DND-41 (cell line): Measurements from ENCODE around the gene ACIN1.
A peak's percentile ranks its signal among the peaks of the same experiment; 100 is the strongest.

ENCODE experiments used
- ATAC-seq: fragments of 200-7000 bp; cut with Tn5 transposase; 3 replicates; pipeline ENCODE4 v1.9.1; 2021; ENCODE audit warnings: low read depth; ENCODE audit not compliant: insufficient read depth
- DNase-seq: peaks from one replicate; pipeline ENCODE4 v3.0.0-alpha.2; 2020
- H2AFZ ChIP-seq: 2 replicates; pipeline ENCODE4 v1.6.0; 2012; ENCODE audit warnings: low read depth, low read length
- H3K27ac ChIP-seq: 2 replicates; pipeline ENCODE4 v1.5.1; 2012; ENCODE audit warnings: low read length, inconsistent platforms
- H3K27me3 ChIP-seq: fragments of 200-600 bp; sonication (generic); 2 replicates; pipeline ENCODE4 v1.6.0; 2012; ENCODE audit warnings: low read length, mild to moderate bottlenecking, inconsistent platforms; ENCODE audit not compliant: insufficient read depth, poor library complexity
- H3K36me3 ChIP-seq: 2 replicates; pipeline ENCODE4 v1.5.1; 2012; ENCODE audit warnings: low read length, inconsistent platforms; ENCODE audit not compliant: insufficient read depth
- H3K4me1 ChIP-seq: 2 replicates; pipeline ENCODE4 v1.5.1; 2012; ENCODE audit warnings: mild to moderate bottlenecking, low read length; ENCODE audit not compliant: insufficient read depth
- H3K4me2 ChIP-seq: 2 replicates; pipeline ENCODE4 v1.6.0; 2012; ENCODE audit warnings: mild to moderate bottlenecking, moderate library complexity, low read length, inconsistent platforms; ENCODE audit not compliant: insufficient read depth
- H3K4me3 ChIP-seq, 2 experiments: fragments of 200-600 bp in 1 of 2; shearing (Covaris generic) in 1 of 2; 2 replicates each; pipeline ENCODE4 v1.5.1; 2012 to 2016; ENCODE audit warnings: inconsistent platforms in 2 of 2, low read length in 2 of 2, mild to moderate bottlenecking in 2 of 2, low read depth in 1 of 2, moderate library complexity in 1 of 2
- H3K79me2 ChIP-seq: 2 replicates; pipeline ENCODE4 v1.6.0; 2012; ENCODE audit warnings: low read length, inconsistent platforms; ENCODE audit not compliant: insufficient read depth
- H3K9ac ChIP-seq: 2 replicates; pipeline ENCODE4 v1.6.0; 2012; ENCODE audit warnings: low read depth, mild to moderate bottlenecking, inconsistent platforms, low read length, moderate library complexity
- H3K9me3 ChIP-seq: 2 replicates; pipeline ENCODE4 v1.5.1; 2012; ENCODE audit warnings: low read length, moderate library complexity, mild to moderate bottlenecking, inconsistent platforms; ENCODE audit not compliant: insufficient read depth, severe bottlenecking
- H4K20me1 ChIP-seq: 2 replicates; pipeline ENCODE4 v1.6.0; 2012; ENCODE audit warnings: low read length; ENCODE audit not compliant: insufficient read depth
- EZH2 ChIP-seq: IDR thresholded peaks from 3 replicates; pipeline ENCODE4 v1.6.1; 2012; ENCODE audit warnings: borderline replicate concordance, low read depth, mild to moderate bottlenecking, moderate library complexity, low read length, inconsistent platforms; ENCODE audit not compliant: severe bottlenecking
- TF ChIP-seq, protein P1 (sequence below): IDR thresholded peaks from 2 replicates; pipeline ENCODE4 v1.5.1; 2012; ENCODE audit warnings: borderline replicate concordance, low read length, moderate library complexity, mild to moderate bottlenecking; ENCODE audit not compliant: poor library complexity, severe bottlenecking; ENCODE audit errors: extremely low read depth

ACIN1 gene

DNA sequence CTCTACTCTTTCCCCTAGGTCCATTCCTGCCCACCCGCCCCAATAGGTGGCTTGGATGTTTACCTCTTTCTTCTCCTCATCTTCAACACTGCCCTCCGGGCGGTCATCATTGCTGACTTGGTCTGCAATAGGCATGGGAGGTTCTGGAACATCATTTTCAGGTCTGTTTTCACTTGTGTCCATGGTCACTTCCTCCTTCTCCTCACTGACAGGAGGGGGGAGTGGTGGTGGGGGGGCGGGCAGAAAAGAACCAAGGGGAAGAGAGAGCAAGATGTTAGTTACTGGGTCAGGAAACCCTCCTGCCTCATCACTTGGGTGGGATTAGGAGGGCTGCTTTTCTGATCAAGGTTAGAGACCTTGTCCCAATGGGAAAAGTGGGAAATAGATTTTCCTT is 25.5 kb downstream of the ACIN1 start:
- H3K36me3 ChIP-seq, result peaks cover 67% of the 10 kb centered on the region
- 0 out of 2 replicates have a peak overlapping the region, but pooled peaks have one; percentile 11 for H3K27ac ChIP-seq
- no peaks in the 10 kb centered on the region for H3K9me3 ChIP-seq
- no peak for TF ChIP-seq EZH2
- TF ChIP-seq, protein P1, sequence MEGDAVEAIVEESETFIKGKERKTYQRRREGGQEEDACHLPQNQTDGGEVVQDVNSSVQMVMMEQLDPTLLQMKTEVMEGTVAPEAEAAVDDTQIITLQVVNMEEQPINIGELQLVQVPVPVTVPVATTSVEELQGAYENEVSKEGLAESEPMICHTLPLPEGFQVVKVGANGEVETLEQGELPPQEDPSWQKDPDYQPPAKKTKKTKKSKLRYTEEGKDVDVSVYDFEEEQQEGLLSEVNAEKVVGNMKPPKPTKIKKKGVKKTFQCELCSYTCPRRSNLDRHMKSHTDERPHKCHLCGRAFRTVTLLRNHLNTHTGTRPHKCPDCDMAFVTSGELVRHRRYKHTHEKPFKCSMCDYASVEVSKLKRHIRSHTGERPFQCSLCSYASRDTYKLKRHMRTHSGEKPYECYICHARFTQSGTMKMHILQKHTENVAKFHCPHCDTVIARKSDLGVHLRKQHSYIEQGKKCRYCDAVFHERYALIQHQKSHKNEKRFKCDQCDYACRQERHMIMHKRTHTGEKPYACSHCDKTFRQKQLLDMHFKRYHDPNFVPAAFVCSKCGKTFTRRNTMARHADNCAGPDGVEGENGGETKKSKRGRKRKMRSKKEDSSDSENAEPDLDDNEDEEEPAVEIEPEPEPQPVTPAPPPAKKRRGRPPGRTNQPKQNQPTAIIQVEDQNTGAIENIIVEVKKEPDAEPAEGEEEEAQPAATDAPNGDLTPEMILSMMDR, result no peak
- H3K27me3 ChIP-seq, result no peaks in the 10 kb centered on the region
- H3K4me2 ChIP-seq, result peak overlapping the region; percentile 92; the same call in 1 of the 2 replicates
- H3K9ac ChIP-seq, result no peak overlapping the region
- H4K20me1 ChIP-seq, result peaks cover 39% of the 10 kb centered on the region
- no peak overlapping the region for H2AFZ ChIP-seq
- H3K4me3 ChIP-seq, result no peak overlapping the region
- no peak for ATAC-seq
- peaks cover 57% of the 10 kb centered on the region for H3K79me2 ChIP-seq
- DNase-seq, result no peak
- peaks cover 40% of the 10 kb centered on the region for H3K4me1 ChIP-seq

DNA sequence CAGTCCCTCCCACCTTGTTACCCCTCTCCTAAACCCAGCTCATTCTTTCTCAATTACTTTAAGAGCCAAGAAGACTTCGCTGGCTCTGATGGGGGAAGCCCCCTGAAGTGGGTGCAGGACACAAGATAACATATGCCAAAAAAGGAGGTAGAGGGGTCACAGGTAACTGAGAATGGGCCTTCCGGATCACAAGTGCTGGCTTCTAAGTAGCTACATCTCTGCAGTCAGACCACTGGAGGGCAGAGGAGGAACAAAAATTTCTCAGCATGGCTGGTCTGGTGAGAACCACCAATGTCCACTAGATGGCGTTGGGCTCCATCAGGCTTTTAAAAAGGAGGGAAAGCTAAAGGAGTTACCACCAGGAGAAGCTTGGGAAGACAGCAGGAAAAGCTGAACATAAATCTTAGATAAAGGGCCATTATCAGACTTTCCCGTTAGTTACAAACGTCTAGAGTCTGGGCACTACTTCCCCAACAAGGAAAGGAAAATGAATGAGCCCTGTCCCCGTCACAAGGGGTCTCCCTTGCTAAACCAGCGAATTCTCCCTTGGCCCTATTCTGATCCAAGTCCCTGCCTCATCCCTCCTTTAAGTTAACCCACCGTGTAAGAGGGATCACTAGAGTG is 26.0 kb downstream of the ACIN1 start:
- Histone ChIP-seq H3K4me2 (peak overlapping the region; percentile 92), H3K79me2 (peaks cover 57% of the 10 kb centered on the region)
- DNase-seq, result peak; percentile 82

DNA sequence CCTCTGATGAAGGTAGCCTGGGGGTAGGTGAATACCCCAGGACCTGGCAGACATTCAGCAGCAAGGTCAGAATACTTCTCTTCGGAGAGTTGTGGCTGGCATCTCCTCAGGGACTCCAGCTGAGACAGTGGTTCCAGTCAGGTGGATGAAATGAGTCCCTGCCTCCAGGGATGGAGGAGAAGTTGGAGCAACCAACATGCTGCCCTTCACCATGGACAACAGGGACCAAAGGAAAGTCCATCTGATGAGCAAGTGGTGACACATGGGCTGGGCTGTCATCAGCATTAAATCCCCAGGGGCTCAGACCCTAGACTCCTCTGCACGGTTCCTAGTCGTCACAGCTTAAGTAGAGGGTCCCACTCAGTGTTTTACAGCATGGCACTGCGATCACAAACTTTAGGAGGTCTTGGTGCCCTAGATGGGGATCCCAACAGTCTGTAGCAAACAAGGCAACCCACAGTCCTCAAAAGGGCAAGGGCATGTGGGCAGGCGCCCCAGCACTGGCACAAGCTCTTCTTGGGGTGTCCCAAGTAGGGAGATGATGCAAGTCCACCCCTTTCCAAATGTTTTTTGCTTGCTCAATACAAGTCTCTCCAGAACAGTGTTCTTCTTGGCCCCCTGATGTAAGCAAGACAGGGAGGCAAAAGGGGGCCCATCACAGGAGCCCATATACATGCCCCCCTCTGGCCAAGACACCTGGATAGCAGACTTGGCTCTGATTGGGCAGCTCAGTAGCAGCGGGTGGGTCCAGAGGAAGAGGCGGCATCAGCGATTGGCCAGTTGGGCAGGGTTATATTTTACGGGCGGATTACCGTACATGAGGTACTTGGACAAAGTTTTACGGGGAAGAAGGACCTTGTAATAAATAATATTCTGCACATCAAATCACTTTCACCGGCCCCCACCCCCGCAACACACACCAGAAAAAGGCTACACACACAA is 26.8 kb downstream of the ACIN1 start:
- Histone ChIP-seq H3K4me1 (peaks cover 40% of the 10 kb centered on the region), H3K9ac (no peak overlapping the region), H3K27me3 (no peaks in the 10 kb centered on the region), H3K36me3 (peaks cover 79% of the 10 kb centered on the region), H2AFZ (no peak overlapping the region), H4K20me1 (peaks cover 43% of the 10 kb centered on the region), H3K9me3 (no peaks in the 10 kb centered on the region), H3K79me2 (peaks cover 57% of the 10 kb centered on the region), H3K4me3 (0 out of 4 replicates have a peak overlapping the region, but pooled peaks of 1 of the 2 experiments have one; percentile 28), H3K4me2 (peak overlapping the region; percentile 46), H3K27ac (0 out of 2 replicates have a peak overlapping the region, but pooled peaks have one; percentile 45)
- DNase-seq (no peak), ATAC-seq (no peak)
- TF ChIP-seq, protein P1, result no peak
- no peak for TF ChIP-seq EZH2

More for the DNA sequence above, 26.0 kb downstream of the ACIN1 start:
- ATAC-seq, result peak; percentile 75
- Histone ChIP-seq H3K9me3 (no peaks in the 10 kb centered on the region), H3K4me1 (peaks cover 40% of the 10 kb centered on the region), H3K27ac (peak overlapping the region; percentile 45; the same call in 1 of the 2 replicates), H3K36me3 (peaks cover 71% of the 10 kb centered on the region), H2AFZ (no peak overlapping the region), H3K27me3 (no peaks in the 10 kb centered on the region), H4K20me1 (peaks cover 42% of the 10 kb centered on the region), H3K9ac (no peak overlapping the region), H3K4me3 (peak overlapping the region in 1 of 2 experiments; percentile 28; a peak in 1 of 4 replicates)
- TF ChIP-seq EZH2, result no peak
- TF ChIP-seq, protein P1, result peak; percentile 99
